MM.1S (cell line): ENCODE data around the gene DGLUCY.

ENCODE experiments used
- DNase-seq: peaks from one replicate; pipeline ENCODE4 v3.0.0-alpha.2; 2015
- H2AFZ ChIP-seq: fragments of 300-600 bp; sonication (generic); 2 replicates; pipeline ENCODE4 v1.6.0; 2016; ENCODE audit warnings: antibody characterized with exemption, low read length
- H3F3A ChIP-seq: fragments of 300-600 bp; sonication (generic); 2 replicates; pipeline ENCODE4 v1.6.1; 2016; ENCODE audit warnings: mild to moderate bottlenecking, antibody characterized with exemption, low read length, moderate library complexity, mixed read lengths; ENCODE audit not compliant: insufficient read depth
- H3K27ac ChIP-seq: fragments of 300-600 bp; sonication (generic); 2 replicates; pipeline ENCODE4 v1.5.1; 2016; ENCODE audit warnings: mild to moderate bottlenecking, low read length
- H3K27me3 ChIP-seq: fragments of 300-600 bp; sonication (generic); replicated peaks from 2 replicates; pipeline ENCODE4 v1.6.0; 2016; ENCODE audit warnings: low read length; ENCODE audit not compliant: insufficient read depth
- H3K36me3 ChIP-seq: fragments of 300-600 bp; sonication (generic); replicated peaks from 2 replicates; pipeline ENCODE4 v1.6.1; 2016; ENCODE audit warnings: mild to moderate bottlenecking, low read length, mixed read lengths; ENCODE audit not compliant: insufficient read depth
- H3K4me1 ChIP-seq: fragments of 300-600 bp; sonication (generic); 2 replicates; pipeline ENCODE4 v1.6.1; 2016; ENCODE audit warnings: low read length, mixed read lengths
- H3K4me2 ChIP-seq: fragments of 300-600 bp; sonication (generic); 2 replicates; pipeline ENCODE4 v1.6.0; 2016; ENCODE audit warnings: low read depth, low read length
- H3K4me3 ChIP-seq: fragments of 300-600 bp; sonication (generic); 2 replicates; pipeline ENCODE4 v1.5.1; 2016; ENCODE audit warnings: low read length, mixed read lengths
- H3K79me2 ChIP-seq: fragments of 300-600 bp; sonication (generic); 2 replicates; pipeline ENCODE4 v1.6.1; 2016; ENCODE audit warnings: mixed run types, low read length, mixed read lengths
- H3K9ac ChIP-seq: fragments of 300-600 bp; sonication (generic); 2 replicates; pipeline ENCODE4 v1.6.1; 2016; ENCODE audit warnings: low read length, mixed read lengths
- H3K9me2 ChIP-seq: fragments of 300-600 bp; sonication (generic); replicated peaks from 2 replicates; pipeline ENCODE4 v1.6.1; 2016; ENCODE audit warnings: mild to moderate bottlenecking, low read length, mixed read lengths; ENCODE audit not compliant: insufficient read depth
- H3K9me3 ChIP-seq: fragments of 300-600 bp; sonication (generic); replicated peaks from 2 replicates; pipeline ENCODE4 v1.6.1; 2016; ENCODE audit warnings: mild to moderate bottlenecking, low read length, mixed read lengths; ENCODE audit not compliant: insufficient read depth
- H4K20me1 ChIP-seq: fragments of 300-600 bp; sonication (generic); 2 replicates; pipeline ENCODE4 v1.6.1; 2016; ENCODE audit warnings: mild to moderate bottlenecking, low read length, moderate library complexity, mixed read lengths; ENCODE audit not compliant: insufficient read depth
- CTCF ChIP-seq: fragments of 300-600 bp; sonication (generic); IDR thresholded peaks from 2 replicates; pipeline ENCODE4 v1.5.1; 2016; ENCODE audit warnings: antibody characterized with exemption, low read length, mixed read lengths
- EZH2 ChIP-seq: fragments of 300-600 bp; sonication (generic); optimal IDR thresholded peaks from 2 replicates; pipeline ENCODE3; 2017; ENCODE audit warnings: low read depth, mild to moderate bottlenecking, antibody characterized with exemption, low read length, mixed read lengths
- EZH2phosphoT487 ChIP-seq: fragments of 300-600 bp; sonication (generic); IDR thresholded peaks from 2 replicates; pipeline ENCODE4 v1.6.1; 2018; ENCODE audit warnings: antibody characterized with exemption, low read length

The DGLUCY gene

GRCh38 chr14:91207008-91207407, 93.1 kb downstream of the DGLUCY start:
- H3K27ac ChIP-seq, result no peak overlapping the region
- H3K27me3 ChIP-seq, result no peaks in the 10 kb centered on the region
- no peak overlapping the region for H3K4me3 ChIP-seq
- H3K36me3 ChIP-seq, result no peaks in the 10 kb centered on the region
- no peaks in the 10 kb centered on the region for H3K9me3 ChIP-seq
- no peaks in the 10 kb centered on the region for H3F3A ChIP-seq
- DNase-seq, result no peak
- H3K9me2 ChIP-seq, result no peaks in the 10 kb centered on the region
- no peak for TF ChIP-seq CTCF
- no peak for TF ChIP-seq EZH2
- no peak overlapping the region for H3K9ac ChIP-seq
- no peaks in the 10 kb centered on the region for H3K79me2 ChIP-seq
- no peaks in the 10 kb centered on the region for H4K20me1 ChIP-seq
- no peaks in the 10 kb centered on the region for H3K4me1 ChIP-seq
- no peak overlapping the region for H2AFZ ChIP-seq
- H3K4me2 ChIP-seq, result no peak overlapping the region

- no peak for TF ChIP-seq EZH2phosphoT487
- TF ChIP-seq EZH2, result no peak
- TF ChIP-seq CTCF, result no peak
- Histone ChIP-seq H3K79me2 (no peaks in the 10 kb centered on the region), H3K27me3 (no peaks in the 10 kb centered on the region), H3K36me3 (no peaks in the 10 kb centered on the region), H4K20me1 (no peaks in the 10 kb centered on the region), H3K4me2 (no peak overlapping the region), H3K9me2 (no peaks in the 10 kb centered on the region), H3K4me1 (no peaks in the 10 kb centered on the region), H3K9me3 (no peaks in the 10 kb centered on the region), H3K27ac (no peak overlapping the region), H3K9ac (no peak overlapping the region), H2AFZ (no peak overlapping the region), H3K4me3 (no peak overlapping the region), H3F3A (no peaks in the 10 kb centered on the region)
- DNase-seq, result no peak
These were observed 97.1 kb downstream of the DGLUCY start for GRCh38 chr14:91211017-91211416.

GRCh38 chr14:91214306-91214705, 100.4 kb downstream of the DGLUCY start:
- Histone ChIP-seq H3K9me3 (no peaks in the 10 kb centered on the region), H2AFZ (no peak overlapping the region), H3K4me3 (no peak overlapping the region), H3K79me2 (no peaks in the 10 kb centered on the region), H3K27ac (no peak overlapping the region), H3K9ac (no peak overlapping the region), H4K20me1 (no peaks in the 10 kb centered on the region), H3K4me1 (no peaks in the 10 kb centered on the region), H3K27me3 (no peaks in the 10 kb centered on the region), H3K36me3 (no peaks in the 10 kb centered on the region), H3F3A (no peaks in the 10 kb centered on the region), H3K4me2 (no peak overlapping the region), H3K9me2 (no peaks in the 10 kb centered on the region)
- no peak for DNase-seq
- TF ChIP-seq EZH2phosphoT487, result no peak
- TF ChIP-seq EZH2, result no peak
- TF ChIP-seq CTCF, result no peak
